M059J (cell line): Measurements from ENCODE around the gene CENPP. TPM values are rescaled to one million over a fixed set of nuclear protein-coding genes. Genes with fewer than 3 reads are reported as not detected.
A peak's percentile ranks its signal among the peaks of the same experiment; 100 is the strongest.

Experiments used
- DNase-seq: peaks from one replicate; pipeline ENCODE4 v3.0.0-alpha.2; 2012; ENCODE audit warnings: low read depth
- total RNA-seq: library from RNA; depleted of rRNA; stranded (reverse); fragments of >200 nt; shearing (Covaris generic); gene quantifications from 2 replicates; pipeline ENCODE4 v1.2.3, GENCODE V29; 2014

The CENPP gene
- total RNA-seq, 1 experiment from 2014 or later = 23.1 TPM

DNA sequence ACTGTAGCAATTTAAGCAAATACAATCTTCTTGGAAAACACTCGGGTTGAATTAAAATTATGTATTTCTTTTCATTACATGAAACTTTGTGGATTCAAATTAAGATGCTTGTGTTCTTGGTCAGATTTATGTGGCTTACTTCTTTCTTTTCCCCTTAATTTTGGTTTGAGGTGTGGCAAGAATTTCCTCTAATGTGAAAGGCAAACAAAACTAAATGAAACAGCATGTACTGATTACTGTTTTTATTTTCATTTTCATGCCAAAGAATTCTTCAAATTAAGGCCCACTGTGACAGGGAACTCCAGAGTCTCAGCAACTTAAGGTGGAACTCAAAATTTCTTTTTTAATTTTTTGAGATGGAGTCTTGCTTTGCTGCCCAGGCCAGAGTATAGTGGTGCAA is 98.6 kb downstream of the CENPP start, which contains the start of gene OMD:
Gene OMD, minus strand, starts transcription at position 132 of the 400 bp plus-strand sequence. CDS start 6,913 bp downstream, outside the sequence.
- DNase-seq = no peak

DNA sequence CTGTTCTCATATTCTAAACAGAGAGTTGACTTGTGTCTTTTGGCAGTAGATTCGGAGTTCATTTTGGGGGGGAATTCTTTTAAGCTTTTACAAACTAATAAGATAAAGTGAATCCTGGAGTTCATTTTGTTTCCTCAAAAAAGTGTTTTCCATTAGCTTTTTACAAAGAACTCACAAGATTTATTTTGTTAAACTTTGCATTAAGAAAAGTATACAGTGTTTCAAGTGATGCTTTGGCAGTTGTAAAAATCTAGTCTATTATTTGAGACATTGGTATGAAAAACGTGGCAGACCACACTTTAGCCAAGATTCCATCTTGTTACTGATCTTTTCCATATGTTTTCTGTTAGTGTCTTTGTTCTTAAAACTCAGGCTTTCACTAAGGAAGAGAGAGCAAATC is 99.7 kb downstream of the CENPP start:
- DNase-seq = no peak

DNA sequence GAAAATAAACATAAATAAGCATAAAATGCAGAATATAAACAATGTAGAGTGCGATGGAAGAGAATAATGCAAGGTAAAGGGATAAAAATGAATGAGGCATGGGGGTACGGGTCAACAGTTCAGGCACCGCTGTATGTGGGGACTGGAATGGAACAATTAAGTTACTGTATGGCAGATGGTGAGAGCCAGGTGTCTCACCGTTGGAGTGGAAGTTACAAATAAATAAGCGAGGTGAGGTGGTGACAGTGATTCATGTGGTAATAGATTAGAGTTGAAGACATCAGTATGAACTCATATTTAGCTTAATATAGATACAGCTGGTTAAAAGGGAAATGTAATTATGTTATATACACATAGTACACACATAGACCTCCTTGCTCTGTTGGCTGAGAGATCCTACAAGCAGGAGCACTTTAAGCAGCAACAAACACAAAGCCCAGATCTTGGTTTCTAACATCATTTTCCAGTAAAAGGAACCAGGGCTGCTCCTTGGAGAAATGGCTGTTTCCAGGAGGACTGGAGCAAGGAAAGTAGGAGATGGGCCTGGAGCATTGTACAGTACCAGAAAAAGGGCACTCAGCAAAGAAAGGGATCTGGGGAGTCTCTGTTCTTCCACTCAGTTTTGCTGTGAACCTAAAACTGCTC is 100.9 kb downstream of the CENPP start:
- DNase-seq = no peak

DNA sequence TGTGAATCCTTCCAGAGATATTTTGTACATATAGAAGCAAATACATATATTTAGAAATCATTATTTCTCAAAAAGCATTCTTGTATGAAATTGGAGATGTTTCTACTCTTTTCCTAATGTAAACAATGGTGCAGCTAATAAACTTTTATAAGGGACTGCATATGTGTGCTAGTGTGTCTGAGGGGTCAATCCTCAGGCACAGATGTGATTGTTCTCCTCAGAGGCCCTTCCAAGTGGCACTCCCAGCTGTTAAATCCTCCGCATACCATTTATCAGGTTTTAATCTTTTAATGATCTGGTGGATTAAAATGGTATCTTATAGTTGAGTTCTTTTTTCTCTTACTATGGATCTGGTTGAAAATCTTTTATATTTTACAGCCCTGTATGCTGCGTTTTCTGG is 104.1 kb downstream of the CENPP start:
- no peak for DNase-seq

DNA sequence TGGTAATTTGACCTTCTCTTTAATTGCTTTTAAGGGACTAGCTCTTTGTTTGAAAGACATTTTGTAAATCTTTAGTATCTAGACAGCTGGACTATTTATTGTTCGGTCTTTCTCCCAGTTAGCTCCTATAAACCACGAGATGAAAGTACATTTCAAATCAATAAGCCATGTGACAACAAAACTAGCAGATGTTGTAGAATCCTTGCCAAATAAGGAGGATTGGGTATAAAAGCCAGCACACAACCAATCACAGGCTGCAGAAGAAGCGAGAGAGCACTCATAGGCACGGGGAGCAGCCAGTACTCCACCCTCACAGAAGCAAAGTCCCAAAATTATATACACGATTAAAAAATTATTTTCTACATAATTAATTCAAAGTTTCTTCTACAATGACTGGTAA is 106.6 kb downstream of the CENPP start:
- DNase-seq = no peak

DNA sequence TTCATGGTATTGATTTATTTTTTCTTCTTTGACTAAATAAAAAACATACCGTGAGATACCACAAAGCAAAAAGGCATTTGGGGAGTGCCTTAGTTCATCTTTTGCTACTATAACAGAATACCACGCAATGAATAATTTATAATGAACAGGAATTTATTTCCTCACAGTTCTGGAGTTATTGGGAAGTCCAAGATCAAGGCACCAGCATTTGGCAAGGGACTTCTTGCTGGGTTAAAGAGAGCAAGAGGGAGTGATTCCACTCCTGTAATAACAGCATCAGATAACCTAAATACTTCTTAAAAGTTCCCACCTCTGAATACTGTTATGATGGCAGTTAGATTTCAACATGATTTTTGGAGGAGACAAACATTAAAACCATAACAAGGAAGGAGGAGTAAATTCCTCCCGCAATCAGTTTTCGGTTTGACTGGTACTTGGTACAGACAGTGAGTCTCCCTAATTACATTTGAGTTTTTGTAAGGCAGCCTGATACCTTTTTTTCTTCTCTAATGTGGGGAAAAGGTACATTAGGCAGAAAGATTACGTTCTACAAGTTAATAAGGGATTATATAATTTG is 107.3 kb downstream of the CENPP start:
- DNase-seq = no peak

DNA sequence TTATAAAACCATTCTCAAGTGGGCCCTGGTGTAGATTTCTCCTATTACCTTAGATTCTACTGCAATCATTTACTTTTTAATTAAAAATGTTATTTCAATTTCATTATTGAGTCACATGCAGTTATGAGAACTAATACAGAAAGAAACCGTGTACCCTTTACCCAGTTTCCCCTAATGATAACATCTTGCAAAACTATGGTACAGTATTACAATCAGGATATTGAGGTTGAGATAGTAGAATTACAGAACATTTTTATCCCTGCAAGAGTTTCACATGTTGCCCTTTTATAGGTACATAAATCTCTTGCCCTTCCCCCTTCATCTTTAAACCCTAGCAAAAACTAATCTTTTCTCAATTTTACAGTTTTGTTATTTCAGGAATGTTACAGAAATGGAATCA is 109.5 kb downstream of the CENPP start:
- no peak for DNase-seq

DNA sequence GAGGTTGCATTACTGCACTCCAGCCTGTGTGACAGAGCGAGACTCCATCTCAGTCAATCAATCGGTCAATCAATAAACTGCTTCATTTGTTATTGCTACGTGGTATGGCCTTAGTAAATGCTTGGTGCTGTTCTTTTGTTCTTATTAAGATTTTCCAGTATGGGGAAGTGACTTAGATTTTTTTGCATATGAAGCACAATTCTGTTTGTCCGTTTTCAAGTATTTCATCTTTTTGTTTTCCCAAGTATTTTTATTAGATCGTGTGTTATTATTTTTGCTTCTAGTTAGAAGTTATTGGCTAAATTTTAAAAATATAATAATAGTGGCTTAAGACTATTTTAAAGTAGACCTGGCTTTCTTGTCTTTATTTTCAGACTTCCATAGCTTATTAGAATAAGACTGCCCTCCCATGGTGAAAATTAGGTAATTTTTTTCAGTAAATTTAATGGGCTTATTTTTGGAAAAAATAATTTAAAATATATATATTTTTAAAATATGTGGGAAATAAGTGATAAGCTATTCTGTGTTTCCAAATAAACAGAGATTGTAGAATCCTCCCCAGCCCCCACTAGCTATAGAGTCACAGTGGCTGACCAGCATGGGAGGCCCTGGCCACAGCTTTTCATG is 113.3 kb downstream of the CENPP start:
- DNase-seq = peak; percentile 4

DNA sequence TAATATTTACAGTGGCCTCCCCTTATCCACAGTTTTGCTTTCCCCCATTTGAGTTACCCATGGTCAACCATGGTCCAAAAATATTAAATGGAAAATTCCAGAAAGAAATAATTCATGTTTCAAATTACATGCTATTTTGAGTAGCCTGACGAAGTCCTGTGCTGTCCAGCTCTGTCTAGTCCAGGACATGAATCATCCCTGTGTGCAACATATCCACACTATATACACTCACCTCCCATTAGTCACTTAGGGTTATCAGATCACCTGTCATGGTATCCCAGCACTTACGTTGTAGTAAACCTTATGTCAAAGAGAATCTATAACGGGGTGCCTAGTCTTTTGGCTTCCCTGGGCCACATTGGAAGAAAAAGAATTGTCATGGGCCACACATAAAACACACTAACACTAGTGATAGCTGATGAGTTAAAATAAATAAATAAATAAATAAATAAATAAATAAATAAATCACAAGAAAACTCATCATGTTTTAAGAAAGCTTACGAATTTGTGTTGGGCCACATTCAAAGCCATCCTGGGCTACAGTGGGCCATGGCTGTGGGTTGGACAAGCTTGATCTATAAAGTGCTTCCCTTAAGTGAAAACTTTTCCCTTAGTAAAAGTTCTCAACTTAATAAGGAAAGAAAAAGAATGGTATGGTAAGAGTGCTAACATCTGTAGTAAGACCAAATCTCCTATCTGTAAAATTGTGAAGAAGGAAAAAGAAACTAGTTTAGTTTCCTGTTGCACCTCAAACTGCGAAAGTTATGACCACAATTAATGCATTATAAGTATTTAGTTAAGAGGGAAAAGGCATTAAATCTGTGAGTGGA is 114.4 kb downstream of the CENPP start:
- DNase-seq = peak; percentile 79

DNA sequence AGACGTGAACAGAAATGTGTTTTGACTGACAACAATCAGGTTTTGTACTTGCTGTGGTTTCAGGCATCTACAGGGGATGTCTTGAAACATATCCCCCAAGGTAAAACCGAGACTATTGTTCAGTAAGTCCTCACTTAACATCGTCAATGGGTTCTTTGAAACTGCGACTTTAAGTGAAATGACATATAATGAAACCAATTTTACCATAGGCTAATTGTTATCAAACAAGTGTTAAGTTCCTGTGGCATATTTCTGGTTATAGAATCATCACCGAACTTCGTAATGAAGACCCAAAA is 114.9 kb downstream of the CENPP start:
- DNase-seq = no peak

DNA sequence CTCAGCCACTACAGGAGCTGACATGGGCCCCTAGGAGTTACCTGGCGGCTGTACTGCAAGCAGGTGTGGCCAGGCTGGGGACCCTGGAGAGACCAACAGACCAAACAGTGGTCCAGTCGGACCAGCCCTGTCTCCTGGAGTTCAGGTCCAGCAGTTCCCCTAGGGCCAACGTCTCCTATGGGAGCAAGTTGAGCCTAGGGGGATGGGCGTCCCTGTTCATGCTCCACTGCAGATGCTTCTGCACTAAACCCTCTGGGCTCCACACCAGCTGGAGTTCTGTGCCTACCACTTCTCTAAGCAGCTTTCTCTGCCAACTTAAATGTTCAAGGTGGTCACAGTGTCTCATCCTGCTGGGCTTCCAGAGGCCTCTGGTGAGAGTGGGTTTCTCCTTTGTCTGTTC is 119.1 kb downstream of the CENPP start:
- no peak for DNase-seq

DNA sequence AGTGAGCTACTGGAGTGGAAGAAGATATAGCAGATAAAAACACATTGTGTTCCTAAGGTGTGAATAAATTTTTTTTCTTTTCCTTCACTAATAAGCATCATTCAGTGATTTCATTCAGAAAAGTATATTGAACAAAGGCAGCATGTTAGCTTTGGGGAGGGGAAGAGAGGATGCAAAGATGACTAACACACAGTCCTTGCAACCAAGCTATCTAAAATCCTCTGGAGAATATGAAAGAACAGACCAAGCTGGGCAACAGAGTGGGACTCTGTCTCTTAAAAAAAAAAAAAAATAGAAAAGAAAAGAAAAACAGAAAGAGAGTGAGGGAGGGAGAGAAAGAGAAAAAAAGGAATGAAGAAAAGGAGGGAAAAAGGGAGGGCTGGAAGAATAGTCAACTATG is 120.8 kb downstream of the CENPP start:
- DNase-seq = no peak

DNA sequence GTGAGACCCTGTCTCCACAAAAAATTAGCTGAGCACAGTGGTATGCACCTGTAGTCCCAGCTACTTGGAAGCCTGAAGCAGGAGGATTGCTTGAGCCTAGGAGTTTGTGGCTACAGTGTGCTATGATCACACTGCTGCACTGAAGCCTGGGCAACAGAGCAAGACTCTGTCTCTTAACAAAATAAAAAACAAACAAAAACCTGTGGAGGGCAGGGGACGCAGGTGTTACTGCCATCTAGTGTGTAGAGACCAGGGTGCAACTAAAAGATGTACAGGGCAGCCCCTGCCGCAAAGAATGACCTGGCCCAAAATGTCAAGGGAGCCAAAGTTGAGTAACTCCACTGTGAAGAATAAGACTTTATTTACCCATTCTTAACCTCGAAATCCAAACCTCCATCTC is 129.5 kb downstream of the CENPP start:
- DNase-seq = no peak

DNA sequence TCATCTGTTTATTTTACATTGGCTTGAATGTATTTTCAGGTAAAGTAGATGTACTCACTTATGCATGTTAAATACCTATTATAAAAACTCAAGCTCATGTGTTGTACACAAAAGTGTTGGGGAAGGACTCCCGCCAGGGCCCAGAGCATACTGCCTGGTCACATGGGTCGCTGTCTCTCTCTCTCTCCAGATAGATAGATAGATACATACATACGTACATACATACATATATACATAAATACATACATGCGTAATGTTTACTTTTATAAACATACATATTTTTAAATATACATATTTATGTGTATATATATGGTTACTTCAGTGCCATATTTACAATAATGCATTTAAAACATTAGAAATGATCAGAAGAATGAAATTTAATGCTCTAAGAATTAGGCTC is 131.8 kb downstream of the CENPP start:
- DNase-seq = no peak

DNA sequence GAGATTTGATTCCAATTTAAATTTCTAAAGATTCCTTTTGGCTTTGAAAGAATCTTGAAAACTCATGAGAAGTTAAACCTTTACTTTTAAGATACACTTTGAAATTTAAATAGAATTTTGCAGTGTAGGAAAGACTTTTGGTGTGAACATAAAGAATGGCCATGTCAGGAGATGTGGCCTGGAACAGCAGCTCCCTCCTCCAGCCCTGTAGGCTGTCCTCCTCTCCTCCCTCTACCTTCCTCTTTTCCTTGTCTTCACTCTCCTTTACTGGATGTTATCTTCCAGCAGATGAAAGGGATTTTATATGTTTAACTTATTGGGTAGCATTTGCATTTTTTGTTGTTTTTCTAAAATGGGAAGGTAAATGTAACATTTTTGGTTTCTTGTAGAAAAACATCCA is 137.6 kb downstream of the CENPP start:
- DNase-seq = no peak

DNA sequence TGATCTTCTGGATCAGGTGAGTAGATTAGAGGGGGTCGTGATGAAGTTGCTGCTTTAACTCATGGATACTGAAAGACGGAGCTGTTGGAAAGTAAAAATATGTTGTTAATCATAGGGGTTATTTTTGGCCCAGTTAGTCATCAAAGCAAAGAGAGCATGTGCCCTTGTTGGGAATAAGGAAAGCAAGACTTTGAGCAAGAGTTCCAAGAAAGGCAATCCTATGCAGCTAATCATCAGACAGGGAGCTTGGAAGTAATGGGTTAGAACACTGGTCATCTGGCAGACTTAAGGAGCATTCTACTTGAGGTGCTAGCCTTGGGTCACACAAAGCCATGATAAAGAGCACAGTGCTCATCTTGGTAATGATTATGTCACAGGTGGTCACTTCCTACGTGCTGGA is 138.2 kb downstream of the CENPP start:
- peak; percentile 81 for DNase-seq

DNA sequence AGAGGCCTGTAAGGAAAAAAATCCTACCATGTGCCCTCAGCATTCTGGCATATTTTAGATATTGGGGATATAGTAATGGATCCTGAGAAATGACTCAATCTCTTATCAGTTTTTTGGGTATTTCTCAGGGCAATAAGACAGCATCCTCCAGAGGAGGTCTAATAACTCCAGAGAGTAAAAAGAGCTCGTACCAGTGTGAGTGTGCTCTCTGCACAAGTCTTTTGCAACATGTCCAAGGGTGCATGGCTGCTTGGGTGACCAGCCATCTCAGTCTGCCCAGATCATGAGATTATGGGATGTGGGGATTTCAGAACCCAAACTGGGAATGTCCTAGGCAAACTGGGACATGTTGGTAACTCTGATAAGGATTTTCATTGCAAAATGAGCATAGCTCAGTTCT is 141.3 kb downstream of the CENPP start:
- no peak for DNase-seq

DNA sequence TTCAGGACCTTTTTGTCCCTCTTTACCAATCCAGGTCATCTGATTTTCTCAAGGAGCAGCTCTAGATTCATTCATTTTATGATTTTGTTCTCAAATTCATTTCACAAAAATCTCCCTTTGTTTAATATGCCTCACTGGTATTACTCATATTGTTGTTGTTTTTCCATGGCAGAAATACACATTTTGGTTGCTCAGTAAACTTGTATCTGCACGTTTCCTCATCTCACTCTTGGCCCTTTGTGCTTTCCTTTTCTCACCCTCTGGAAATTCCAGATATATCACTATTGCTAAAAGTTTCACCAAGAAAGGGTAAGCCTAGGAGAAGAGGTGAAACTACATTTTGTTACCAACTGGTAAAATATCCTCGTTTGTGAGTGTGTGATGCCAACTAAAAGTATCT is 141.8 kb downstream of the CENPP start:
- no peak for DNase-seq

DNA sequence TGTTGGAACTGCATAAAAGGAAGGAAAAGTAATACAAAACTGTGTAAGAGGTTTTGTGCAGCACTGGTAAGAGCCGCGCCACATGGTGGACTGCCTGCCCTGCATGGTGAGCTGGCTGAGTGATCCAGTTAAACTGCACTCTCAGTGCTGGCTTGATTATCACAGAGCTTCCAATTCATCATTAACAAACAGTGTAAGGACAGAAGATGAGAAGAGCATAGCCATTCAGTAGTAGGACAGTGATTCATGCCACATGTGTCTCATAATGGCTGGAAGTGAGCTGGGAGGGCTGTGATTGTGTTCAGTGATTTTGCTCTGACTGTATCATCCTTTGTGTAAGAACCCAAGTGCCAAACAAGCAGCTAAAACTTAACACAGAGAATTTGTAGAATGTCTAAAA is 142.5 kb downstream of the CENPP start:
- DNase-seq = peak; percentile 5

DNA sequence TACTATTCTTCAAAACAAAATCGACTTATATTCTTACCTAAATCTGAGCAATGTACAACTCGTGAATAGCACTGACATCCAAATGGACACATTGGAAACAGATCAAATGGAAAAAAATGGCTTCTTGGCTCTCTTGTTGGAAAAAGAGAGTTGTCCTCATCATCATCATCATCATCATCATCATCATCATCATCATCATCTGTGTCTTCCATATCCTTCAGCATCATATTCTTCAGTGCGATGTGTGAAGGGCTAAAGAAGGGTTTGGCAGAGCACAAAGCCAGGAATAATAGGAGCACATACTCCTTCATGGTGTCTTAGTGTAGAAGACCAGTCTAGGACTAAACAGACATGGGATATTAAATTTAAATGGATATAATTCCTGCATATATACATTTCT is 148.8 kb downstream of the CENPP start:
- no peak for DNase-seq

DNA sequence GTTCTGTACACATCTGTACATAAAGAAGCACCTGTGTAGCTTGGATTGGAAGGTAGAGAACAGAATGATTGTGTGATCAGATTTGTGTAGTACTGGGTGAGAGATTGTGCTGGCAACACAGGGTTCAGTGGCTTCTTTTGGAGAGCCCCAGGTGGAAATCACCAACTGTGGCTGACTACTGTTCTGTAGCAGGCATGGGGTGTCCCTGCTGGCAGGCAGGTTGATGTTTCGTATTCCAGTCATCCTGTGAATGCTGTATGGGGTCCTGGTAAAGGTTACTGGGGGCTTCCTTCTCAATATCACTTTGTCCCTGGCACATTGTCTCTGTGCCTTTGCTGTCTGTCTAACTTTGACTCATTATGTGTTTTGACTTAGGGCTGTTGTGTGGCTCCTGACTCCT is 151.2 kb downstream of the CENPP start:
- DNase-seq = no peak

DNA sequence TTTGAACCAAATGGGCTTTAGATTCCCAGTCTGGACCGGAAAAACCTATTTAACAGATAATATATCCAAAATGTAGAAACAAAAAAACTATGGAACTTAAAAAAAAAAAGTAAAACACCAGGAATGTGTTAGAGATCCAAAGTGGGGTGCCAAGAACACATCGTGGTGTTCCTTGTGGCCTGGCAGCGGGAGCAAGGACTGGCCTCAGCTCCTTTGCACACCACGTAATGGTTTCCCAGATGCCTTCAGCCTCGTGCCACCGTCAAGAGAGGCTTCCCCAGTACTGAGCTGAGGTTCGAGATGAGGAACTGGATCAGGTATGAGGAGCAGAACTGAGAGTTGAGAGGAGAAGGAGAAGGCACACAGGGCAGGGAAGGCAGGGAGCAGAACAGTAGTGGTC is 153.0 kb downstream of the CENPP start:
- DNase-seq = no peak

DNA sequence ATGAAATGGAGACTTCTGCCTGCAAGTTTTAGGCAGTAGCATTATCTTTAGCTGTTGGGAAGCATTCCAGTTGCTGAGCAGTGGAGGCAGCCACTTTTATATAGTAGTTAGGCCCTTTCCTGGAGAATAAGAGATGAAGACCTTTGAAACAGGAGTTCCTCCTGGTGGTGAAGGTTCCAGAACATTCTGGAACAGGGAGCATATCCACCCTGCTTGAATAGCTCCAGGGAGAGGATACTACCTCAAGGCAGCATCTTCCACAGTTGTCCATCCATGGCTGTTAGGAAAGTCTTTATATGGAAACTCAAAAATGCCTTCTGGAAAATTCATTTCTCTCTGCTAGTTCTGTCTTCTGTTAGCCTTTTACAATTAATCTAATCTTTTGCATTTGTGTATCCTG is 153.6 kb downstream of the CENPP start:
- DNase-seq = no peak
